Measurements from ENCODE around the gene LGMN.

LGMN gene

DNA sequence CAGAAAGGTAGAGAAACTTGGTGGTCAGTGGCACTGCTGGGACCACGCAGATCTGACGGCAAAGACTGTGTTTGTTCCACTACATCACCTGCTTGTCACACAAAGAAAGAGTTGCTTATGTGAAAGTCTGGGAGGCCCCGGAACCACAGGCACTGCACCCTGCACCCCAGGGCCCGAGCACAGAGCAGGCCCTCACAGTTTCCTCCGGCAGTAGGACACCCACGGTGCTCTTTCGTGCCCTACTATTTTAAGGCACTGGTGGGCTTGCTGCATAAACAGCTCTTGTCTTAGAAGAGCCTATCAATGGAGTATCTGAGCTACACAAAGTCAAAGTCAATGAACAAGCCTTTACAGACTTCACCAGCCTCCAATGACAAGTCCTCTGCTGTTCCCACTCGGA lies 8.0 kb downstream of the LGMN start:
- TF ChIP-seq, protein P1, sequence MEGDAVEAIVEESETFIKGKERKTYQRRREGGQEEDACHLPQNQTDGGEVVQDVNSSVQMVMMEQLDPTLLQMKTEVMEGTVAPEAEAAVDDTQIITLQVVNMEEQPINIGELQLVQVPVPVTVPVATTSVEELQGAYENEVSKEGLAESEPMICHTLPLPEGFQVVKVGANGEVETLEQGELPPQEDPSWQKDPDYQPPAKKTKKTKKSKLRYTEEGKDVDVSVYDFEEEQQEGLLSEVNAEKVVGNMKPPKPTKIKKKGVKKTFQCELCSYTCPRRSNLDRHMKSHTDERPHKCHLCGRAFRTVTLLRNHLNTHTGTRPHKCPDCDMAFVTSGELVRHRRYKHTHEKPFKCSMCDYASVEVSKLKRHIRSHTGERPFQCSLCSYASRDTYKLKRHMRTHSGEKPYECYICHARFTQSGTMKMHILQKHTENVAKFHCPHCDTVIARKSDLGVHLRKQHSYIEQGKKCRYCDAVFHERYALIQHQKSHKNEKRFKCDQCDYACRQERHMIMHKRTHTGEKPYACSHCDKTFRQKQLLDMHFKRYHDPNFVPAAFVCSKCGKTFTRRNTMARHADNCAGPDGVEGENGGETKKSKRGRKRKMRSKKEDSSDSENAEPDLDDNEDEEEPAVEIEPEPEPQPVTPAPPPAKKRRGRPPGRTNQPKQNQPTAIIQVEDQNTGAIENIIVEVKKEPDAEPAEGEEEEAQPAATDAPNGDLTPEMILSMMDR (IDR thresholded peaks at IDR 0.05; ENCODE audit: control extremely low read depth, extremely low read depth, low read depth, missing control alignments), result no peak
- ChIA-PET CTCF (interaction anchor here (2.1 to 2.6 kb wide), 4 partner anchors 8 to 43 kb away, joined by 4 to 7 read pairs (median 6); partner anchors contain the start of gene LGMN), POLR2A (interaction anchor here (1.0 kb wide), 1 partner anchor 40 kb away, joined by 4 read pairs; no protein-coding TSS in a partner anchor)
- DNase-seq (ENCODE audit: extremely low spot score), result no peak

DNA sequence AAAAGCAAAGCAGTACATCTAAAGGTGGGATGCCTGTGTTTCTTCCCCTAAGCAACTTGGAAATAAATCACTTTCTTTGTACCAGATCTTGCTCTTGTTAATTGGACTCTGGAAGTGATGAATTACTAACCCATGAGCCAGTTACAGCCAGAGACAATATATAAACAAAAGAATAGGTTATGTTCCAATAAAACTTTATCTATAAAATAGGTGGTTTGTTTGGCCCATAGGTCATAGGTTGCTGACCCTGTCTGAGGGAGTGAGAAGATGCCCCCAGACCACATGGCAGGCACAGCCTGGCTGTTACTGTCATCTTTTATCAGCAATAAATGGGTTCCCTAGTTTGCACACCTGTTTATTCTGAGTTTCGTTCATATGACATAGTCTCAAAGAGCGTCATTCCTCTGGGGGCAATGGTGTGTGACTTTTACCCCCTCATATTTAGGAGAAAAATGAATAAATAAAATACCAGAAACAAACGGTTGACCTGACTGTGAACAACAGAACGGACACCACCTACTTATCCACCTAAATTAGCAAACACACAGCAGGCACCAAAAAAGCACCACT lies 10.7 kb downstream of the LGMN start:
- DNase-seq (ENCODE audit: extremely low spot score), result no peak
- POLR2A ChIA-PET, result no interaction called here
- CTCF ChIA-PET, result no interaction called here
- TF ChIP-seq, protein P1 (IDR thresholded peaks at IDR 0.05; ENCODE audit: control extremely low read depth, extremely low read depth, low read depth, missing control alignments), result no peak

DNA sequence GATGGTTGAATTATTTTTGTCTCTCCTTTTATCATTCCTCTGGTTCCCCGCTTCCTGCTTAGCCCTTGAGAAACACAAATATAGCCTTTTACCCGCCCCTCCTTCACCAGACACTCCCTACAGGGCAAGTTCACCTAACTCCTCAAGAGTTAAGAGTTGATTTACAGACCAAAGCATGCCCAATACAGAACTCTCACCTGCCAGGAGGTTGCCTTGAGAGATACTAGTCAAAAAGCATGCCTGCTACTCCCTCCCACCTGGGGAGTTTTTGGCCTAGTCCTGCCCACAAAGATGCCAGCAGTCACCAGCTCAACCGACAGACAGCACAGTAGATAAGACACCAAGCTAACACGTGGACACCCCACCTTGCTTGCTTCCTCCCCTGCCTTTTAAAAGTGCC lies 11.2 kb downstream of the LGMN start:
- ChIA-PET CTCF (no interaction called here), POLR2A (no interaction called here)
- no peak for DNase-seq (ENCODE audit: extremely low spot score)
- TF ChIP-seq, protein P1 (IDR thresholded peaks at IDR 0.05; ENCODE audit: control extremely low read depth, extremely low read depth, low read depth, missing control alignments), result no peak

DNA sequence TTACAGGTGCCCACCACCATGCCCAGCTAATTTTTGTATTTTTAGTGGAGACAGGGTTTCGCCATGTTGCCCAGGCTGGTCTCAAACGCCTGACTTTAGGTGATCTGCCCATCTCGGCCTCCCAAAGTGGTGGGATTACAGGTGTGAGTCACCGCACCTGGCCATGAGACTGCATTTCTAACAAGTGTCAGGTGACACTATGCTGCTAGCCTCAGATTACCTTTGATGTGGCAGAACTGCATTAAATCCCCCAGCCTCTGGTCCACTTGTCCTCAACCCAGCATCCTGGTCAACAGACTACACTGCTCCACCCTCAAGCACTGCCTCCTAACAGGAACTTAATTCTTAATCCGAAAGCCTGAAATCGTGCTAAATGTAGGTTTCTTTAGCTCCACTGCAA lies 13.1 kb downstream of the LGMN start:
- no peak for DNase-seq (ENCODE audit: extremely low spot score)
- ChIA-PET POLR2A (interaction anchor here (0.7 kb wide), 1 partner anchor 15 kb away, joined by 3 read pairs; no protein-coding TSS in a partner anchor), CTCF (no interaction called here)
- TF ChIP-seq, protein P1 (IDR thresholded peaks at IDR 0.05; ENCODE audit: control extremely low read depth, extremely low read depth, low read depth, missing control alignments), result no peak

- TF ChIP-seq, protein P1 (IDR thresholded peaks at IDR 0.05; ENCODE audit: control extremely low read depth, extremely low read depth, low read depth, missing control alignments), result no peak
- ChIA-PET CTCF (interaction anchor here (1.9 kb wide), 1 partner anchor 48 kb away, joined by 6 read pairs; no protein-coding TSS in a partner anchor), POLR2A (no interaction called here)
- no peak for DNase-seq (ENCODE audit: extremely low spot score)
Observed at GRCh38 chr14:92734618-92735017, 13.8 kb downstream of the LGMN start.

GRCh38 chr14:92733007-92733406 lies 15.4 kb downstream of the LGMN start:
- ChIA-PET POLR2A (no interaction called here), CTCF (interaction anchor here (1.2 to 2.2 kb wide), 7 partner anchors 7 to 51 kb away, joined by 3 to 8 read pairs (median 4); no protein-coding TSS in a partner anchor)
- DNase-seq (ENCODE audit: extremely low spot score), result no peak
- TF ChIP-seq, protein P1 (IDR thresholded peaks at IDR 0.05; ENCODE audit: control extremely low read depth, extremely low read depth, low read depth, missing control alignments), result no peak

All from GM10248 (cell line).